IPS-18c (cell line): Measurements from ENCODE around the gene ABHD3.
A peak's percentile ranks its signal among the peaks of the same experiment; 100 is the strongest.
"Not testable (repeated sequence)": the region's sequence is repeated elsewhere in the genome, so short reads cannot be mapped to it uniquely, and the experiment has no call there.

ENCODE experiments used
- H3K4me3 ChIP-seq: 2 replicates; pipeline ENCODE4 v1.7.0; 2013; ENCODE audit warnings: low read depth, mild to moderate bottlenecking, low read length, moderate library complexity; ENCODE audit not compliant: insufficient read depth
- H3K9me3 ChIP-seq: one replicate; pipeline ENCODE4 v1.6.1; 2013; ENCODE audit warnings: mild to moderate bottlenecking, low read length, moderate library complexity; ENCODE audit not compliant: control insufficient read depth, insufficient read depth

The ABHD3 gene, protein sequence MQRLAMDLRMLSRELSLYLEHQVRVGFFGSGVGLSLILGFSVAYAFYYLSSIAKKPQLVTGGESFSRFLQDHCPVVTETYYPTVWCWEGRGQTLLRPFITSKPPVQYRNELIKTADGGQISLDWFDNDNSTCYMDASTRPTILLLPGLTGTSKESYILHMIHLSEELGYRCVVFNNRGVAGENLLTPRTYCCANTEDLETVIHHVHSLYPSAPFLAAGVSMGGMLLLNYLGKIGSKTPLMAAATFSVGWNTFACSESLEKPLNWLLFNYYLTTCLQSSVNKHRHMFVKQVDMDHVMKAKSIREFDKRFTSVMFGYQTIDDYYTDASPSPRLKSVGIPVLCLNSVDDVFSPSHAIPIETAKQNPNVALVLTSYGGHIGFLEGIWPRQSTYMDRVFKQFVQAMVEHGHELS

GRCh38 chr18:21704603-21705364 lies at the start of gene ABHD3:
Gene ABHD3 (minus strand): TSS chr18:21704774. CDS start chr18:21704665, 109 bp downstream.
- Histone ChIP-seq H3K4me3 (peak within 1 kb of the TSS; percentile 91), H3K9me3 (peaks cover 3% of the 10 kb centered on the region)

GRCh38 chr18:21747764-21748693 lies 43.5 kb upstream of the ABHD3 start:
- Histone ChIP-seq H3K9me3 (no peaks in the 10 kb centered on the region), H3K4me3 (no peak overlapping the region)

- Histone ChIP-seq H3K9me3 (no peaks in the 10 kb centered on the region), H3K4me3 (no peak overlapping the region)
Observed at GRCh38 chr18:21747268-21747667, 42.7 kb upstream of the ABHD3 start.

GRCh38 chr18:21745231-21745630 lies 40.7 kb upstream of the ABHD3 start:
- no peaks in the 10 kb centered on the region for H3K9me3 ChIP-seq

DNA sequence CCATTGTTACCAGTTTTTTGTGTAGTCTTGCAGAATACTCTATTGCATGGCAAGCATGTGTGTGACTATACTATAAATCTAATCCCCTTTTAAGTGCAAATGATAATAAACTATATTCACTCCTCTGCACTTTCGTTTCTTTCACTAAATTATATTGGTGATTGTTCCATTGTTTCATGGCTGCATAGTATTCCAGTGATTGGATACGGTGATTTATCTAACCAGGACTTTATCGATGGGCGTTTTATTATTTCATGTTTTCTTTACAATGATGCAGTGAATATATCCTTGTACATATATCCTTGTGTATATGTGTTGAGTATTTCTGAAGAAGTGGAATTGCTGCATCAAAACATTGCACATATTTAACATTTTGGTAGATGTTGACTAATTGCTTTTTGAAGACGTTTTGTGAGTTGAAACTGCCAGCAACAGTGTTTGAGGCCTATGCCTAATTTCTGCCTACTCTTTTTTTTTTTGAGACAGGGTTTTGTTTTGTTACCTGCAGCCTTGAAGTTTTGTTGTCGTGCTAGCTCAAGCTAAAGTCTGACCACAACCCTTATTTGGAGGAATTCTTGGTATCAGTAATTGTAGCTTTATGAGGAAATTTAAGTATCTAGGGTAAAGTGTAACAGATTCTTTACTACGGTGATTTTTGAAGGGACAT lies 38.7 kb upstream of the ABHD3 start:
- H3K4me3 ChIP-seq: no peak overlapping the region
- no peaks in the 10 kb centered on the region for H3K9me3 ChIP-seq

More at GRCh38 chr18:21745231-21745630, 40.7 kb upstream of the ABHD3 start:
- no peak overlapping the region for H3K4me3 ChIP-seq

GRCh38 chr18:21742315-21742687 lies 37.7 kb upstream of the ABHD3 start:
- Histone ChIP-seq H3K9me3 (no peaks in the 10 kb centered on the region), H3K4me3 (peak overlapping the region; percentile 95)

DNA sequence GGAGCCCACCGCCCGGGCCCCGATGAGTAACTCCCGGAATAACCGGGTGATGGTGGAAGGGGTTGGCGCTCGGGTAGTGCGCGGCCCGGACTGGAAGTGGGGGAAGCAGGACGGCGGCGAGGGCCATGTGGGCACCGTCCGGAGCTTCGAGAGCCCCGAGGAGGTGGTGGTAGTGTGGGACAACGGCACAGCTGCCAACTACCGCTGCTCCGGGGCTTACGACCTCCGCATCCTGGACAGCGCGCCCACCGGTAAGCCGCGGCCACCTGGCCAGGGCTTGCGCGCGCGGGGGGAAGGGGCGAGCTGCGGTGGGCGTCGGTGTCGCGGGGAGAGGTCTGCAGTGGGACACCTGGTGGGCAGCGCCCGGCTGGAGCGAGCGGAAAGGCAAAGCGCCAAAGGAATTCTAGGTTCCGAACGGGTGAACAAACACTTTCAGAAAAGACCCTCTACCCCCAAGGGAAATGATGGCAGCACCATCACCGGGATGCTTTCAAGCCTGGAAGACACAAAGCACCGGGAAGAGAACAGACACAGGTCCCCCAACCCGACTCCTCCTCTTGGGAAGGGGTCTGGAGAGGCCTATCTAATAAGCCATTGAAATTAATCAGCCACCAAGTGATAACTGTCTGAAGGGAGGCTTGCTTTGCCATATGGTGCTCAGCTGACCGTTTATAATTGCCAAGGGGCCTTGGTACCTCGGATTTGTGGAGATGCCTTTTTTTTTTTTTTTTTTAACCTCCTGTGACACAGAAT lies 37.2 kb upstream of the ABHD3 start:
- H3K9me3 ChIP-seq: no peaks in the 10 kb centered on the region

GRCh38 chr18:21741312-21741561 lies 36.7 kb upstream of the ABHD3 start:
- peak overlapping the region; percentile 95 for H3K4me3 ChIP-seq
- no peaks in the 10 kb centered on the region for H3K9me3 ChIP-seq

More for the DNA sequence above, 37.2 kb upstream of the ABHD3 start:
- peak overlapping the region; percentile 95 for H3K4me3 ChIP-seq

DNA sequence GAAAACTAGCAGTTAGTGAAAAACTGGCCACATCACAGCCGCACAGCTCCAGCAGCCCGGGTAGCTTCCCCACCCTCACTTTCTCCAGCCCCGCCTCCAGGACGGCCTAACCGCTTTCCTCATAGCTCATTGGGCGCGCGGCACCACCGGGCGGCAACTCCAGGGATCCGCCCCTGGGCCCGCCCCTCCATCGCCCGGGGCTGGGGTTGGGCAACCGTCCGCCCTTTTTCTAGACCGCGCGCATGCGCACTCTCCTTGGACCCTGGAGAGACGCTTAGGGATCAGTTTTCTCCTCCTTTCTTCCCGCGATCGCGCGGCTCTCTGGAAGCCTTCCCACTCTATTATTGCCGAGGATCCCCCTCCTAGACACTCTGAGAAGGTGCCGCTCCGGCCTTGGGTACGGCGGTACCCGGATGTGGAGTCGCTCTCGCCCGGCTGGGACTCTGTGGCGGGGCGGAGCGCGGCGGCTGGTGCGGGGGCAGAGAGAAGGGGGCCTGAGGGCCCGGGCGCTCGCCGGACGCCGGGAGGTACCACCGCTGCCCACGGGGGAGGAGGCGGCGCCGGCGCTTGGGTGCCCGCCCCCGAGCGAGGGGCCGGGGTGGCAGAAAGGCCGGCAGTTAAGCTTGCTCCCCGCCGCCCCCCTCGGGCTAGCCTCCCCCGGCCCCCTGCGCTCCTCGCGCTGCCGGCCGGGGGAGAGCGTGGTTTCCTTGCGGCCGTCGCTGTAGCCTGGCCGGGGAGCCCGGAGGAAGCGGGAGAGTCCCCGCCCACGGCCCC lies 36.2 kb upstream of the ABHD3 start, which contains the start of gene MIB1:
Gene MIB1 (plus strand): TSS at position 255 of the 774 bp plus-strand sequence. CDS start 792 bp downstream, outside the sequence.
- no peaks in the 10 kb centered on the region for H3K9me3 ChIP-seq
- H3K4me3 ChIP-seq: peak within 1 kb of the TSS; percentile 95

- Histone ChIP-seq H3K4me3 (no peak overlapping the region; the same call in 1 of the 2 replicates), H3K9me3 (no peaks in the 10 kb centered on the region)
Observed at GRCh38 chr18:21739604-21740537, 35.3 kb upstream of the ABHD3 start.

- not testable (repeated sequence) for H3K4me3 ChIP-seq, H3K9me3 ChIP-seq
Observed at GRCh38 chr18:21736926-21737325, 32.4 kb upstream of the ABHD3 start.

DNA sequence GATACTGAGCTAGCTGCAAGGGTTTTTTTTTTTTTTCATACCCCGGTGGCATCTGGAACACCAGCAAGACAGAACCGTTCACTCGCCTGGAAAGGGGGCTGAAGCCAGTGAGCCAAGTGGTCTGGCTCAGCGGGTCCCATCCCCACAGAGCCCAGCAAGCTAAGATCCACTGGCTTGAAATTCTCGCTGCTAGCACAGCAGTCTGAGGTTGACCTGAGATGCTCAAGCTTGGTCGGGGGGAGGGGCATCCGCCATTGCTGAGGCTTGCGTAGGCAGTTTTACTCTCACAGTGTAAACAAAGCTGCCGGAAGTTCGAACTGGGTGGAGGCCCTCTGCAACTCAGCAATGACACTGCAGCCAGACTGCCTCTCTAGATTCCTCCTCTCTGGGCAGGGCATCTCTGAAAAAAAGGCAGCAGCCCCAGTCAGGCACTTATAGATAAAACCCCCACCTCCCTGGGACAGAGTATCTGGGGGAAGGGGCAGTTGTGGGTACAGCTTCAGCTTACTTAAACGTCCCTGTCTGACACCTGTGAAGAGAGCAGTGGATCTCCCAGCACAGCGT lies 31.0 kb upstream of the ABHD3 start:
- no peaks in the 10 kb centered on the region for H3K9me3 ChIP-seq
- H3K4me3 ChIP-seq: no peak overlapping the region

DNA sequence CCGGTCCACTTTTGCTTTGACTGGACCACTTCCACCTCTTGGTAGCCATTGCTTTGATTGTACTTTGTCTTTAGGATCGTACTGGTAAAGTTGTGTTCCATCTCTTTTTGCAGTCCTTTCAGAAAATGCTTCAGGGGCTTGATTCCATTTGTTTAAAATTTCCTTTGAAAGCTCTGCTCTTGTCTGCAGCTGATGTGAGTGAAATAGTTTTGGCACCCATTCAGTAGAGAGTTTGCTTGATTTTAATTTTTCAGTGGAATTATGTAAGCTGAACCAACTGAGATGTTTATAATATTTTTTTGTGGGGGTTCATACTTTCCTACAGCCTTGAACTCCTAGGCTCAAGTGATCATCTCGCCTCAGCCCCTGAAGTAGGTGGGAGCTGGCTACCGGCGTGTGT lies 28.4 kb upstream of the ABHD3 start:
- no peaks in the 10 kb centered on the region for H3K9me3 ChIP-seq
- H3K4me3 ChIP-seq: no peak overlapping the region

DNA sequence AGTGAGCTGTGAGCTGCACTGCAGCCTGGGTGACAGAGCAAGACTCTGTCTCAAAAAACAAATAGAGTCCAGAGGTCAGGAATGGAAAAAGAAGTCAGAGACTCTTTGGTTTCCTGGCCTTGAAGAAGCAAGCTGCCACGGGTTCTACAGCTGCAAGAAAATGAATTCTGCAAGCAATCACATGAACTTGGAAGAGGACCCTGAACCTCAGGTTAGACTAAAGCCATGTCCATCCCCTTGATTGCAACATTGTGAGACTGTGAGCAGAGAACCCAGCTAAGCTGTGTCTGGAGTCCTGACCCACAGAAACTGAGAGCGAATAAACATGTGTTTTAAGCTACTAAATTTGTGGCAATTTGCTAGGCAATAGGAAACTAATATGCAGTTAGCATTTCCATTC lies 23.1 kb upstream of the ABHD3 start:
- Histone ChIP-seq H3K4me3 (no peak overlapping the region), H3K9me3 (no peaks in the 10 kb centered on the region)
